ENCODE data around the gene ABHD8. TPM values are rescaled to one million over a fixed set of nuclear protein-coding genes. Genes with fewer than 3 reads are reported as not detected.

The ABHD8 gene
- total and polyA plus RNA-seq, 2 of the 13 experiments (the other 11 are each of a cell fraction or from before 2014, with no cell fraction given): 6.3 to 7.2 TPM

DNA sequence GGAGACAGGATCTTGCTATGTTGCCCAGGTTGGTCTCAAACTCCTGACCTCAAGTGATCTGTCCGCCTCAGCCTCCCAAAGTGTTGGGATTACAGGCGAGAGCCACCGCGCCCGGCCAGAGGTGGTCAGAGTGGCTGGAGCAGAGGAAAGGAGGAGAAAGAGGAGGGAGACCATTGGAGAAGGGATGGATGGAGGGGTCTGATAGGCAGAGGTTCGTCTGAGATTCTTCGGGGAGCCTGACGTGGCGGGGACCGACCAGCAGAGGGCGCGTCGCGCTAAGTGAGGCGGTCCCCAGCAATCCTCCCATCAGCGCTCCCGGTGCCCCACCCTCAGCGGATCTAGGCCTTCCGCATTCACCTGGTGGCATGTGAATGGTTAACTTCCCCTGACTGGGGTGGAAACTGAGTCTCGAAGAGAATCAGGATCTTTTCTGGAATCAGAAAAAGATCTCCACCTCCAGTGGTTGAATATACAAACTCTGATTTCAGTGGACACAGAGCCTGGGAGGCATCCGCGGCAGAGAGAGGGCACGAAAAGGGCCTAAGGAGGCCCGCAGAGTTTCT is 43.0 kb upstream of the ABHD8 start (continued):
- TF ChIP-seq ZNF17 (CRISPR knock-in tag; IDR thresholded peaks at IDR 0.05) (no peak), ZNF703 (CRISPR knock-in tag; IDR thresholded peaks at IDR 0.05; ENCODE audit: borderline replicate concordance) (no peak), ZNF747 (CRISPR knock-in tag; IDR thresholded peaks at IDR 0.05; ENCODE audit: borderline replicate concordance) (no peak), PRPF4 (IDR thresholded peaks at IDR 0.05; ENCODE audit: low read depth, low read length, poor library complexity, severe bottlenecking) (no peak), ZC3H13 (CRISPR knock-in tag; IDR thresholded peaks at IDR 0.05) (no peak), ZNF788 (CRISPR knock-in tag; IDR thresholded peaks at IDR 0.05; ENCODE audit: borderline replicate concordance) (peak; percentile 36; the same call in 1 of the 2 replicates), MAZ (IDR thresholded peaks at IDR 0.05; ENCODE audit: borderline replicate concordance, low read depth, low read length) (peak; percentile 32; the same call in 1 of the 2 replicates), MAZ (CRISPR knock-in tag; IDR thresholded peaks at IDR 0.05; ENCODE audit: low read depth) (peak; percentile 69), LCORL (IDR thresholded peaks at IDR 0.05) (no peak), LCORL (CRISPR knock-in tag; IDR thresholded peaks at IDR 0.05) (no peak), SAP130 (CRISPR knock-in tag; IDR thresholded peaks at IDR 0.05; ENCODE audit: low read depth) (peak; percentile 42; the same call in 1 of the 2 replicates), FOSL2 (CRISPR knock-in tag; IDR thresholded peaks at IDR 0.05) (peak; percentile 35; the same call in 1 of the 2 replicates), ZFP36 (IDR thresholded peaks at IDR 0.05; ENCODE audit: borderline replicate concordance, low read depth, low read length, partially characterized antibody) (no peak), SP140L (CRISPR knock-in tag; IDR thresholded peaks at IDR 0.05; ENCODE audit: borderline replicate concordance) (no peak), DPF2 (CRISPR knock-in tag; IDR thresholded peaks at IDR 0.05; ENCODE audit: borderline replicate concordance, low read depth) (no peak), MXD4 (CRISPR knock-in tag; IDR thresholded peaks at IDR 0.05) (no peak), ISX (CRISPR knock-in tag; conservative IDR thresholded peaks at IDR 0.05) (no peak), ZNF83 (CRISPR knock-in tag; IDR thresholded peaks at IDR 0.05; ENCODE audit: borderline replicate concordance) (no peak), RFX3 (CRISPR knock-in tag; IDR thresholded peaks at IDR 0.05) (no peak), ZBTB3 (CRISPR knock-in tag; IDR thresholded peaks at IDR 0.05; ENCODE audit: borderline replicate concordance, low read depth) (no peak), ZNF512 (CRISPR knock-in tag; IDR thresholded peaks at IDR 0.05) (no peak), ZNF296 (CRISPR knock-in tag; conservative IDR thresholded peaks at IDR 0.05) (no peak), ZFP41 (CRISPR knock-in tag; IDR thresholded peaks at IDR 0.05; ENCODE audit: borderline replicate concordance) (no peak), NFIC (IDR thresholded peaks at IDR 0.05; ENCODE audit: low read length) (no peak), NFKBIZ (CRISPR knock-in tag; IDR thresholded peaks at IDR 0.05) (0 out of 2 replicates have a peak, but pooled peaks have one; percentile 21)
- TF ChIP-seq, protein P1, sequence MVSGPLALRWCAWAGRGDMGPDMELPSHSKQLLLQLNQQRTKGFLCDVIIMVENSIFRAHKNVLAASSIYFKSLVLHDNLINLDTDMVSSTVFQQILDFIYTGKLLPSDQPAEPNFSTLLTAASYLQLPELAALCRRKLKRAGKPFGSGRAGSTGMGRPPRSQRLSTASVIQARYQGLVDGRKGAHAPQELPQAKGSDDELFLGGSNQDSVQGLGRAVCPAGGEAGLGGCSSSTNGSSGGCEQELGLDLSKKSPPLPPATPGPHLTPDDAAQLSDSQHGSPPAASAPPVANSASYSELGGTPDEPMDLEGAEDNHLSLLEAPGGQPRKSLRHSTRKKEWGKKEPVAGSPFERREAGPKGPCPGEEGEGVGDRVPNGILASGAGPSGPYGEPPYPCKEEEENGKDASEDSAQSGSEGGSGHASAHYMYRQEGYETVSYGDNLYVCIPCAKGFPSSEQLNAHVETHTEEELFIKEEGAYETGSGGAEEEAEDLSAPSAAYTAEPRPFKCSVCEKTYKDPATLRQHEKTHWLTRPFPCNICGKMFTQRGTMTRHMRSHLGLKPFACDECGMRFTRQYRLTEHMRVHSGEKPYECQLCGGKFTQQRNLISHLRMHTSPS (CRISPR knock-in tag; IDR thresholded peaks at IDR 0.05; ENCODE audit: low read depth): no peak
- TF ChIP-seq, protein P2, sequence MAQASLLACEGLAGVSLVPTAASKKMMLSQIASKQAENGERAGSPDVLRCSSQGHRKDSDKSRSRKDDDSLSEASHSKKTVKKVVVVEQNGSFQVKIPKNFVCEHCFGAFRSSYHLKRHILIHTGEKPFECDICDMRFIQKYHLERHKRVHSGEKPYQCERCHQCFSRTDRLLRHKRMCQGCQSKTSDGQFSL (CRISPR knock-in tag; IDR thresholded peaks at IDR 0.05): no peak
- TF ChIP-seq, protein P3, sequence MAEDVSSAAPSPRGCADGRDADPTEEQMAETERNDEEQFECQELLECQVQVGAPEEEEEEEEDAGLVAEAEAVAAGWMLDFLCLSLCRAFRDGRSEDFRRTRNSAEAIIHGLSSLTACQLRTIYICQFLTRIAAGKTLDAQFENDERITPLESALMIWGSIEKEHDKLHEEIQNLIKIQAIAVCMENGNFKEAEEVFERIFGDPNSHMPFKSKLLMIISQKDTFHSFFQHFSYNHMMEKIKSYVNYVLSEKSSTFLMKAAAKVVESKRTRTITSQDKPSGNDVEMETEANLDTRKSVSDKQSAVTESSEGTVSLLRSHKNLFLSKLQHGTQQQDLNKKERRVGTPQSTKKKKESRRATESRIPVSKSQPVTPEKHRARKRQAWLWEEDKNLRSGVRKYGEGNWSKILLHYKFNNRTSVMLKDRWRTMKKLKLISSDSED (CRISPR knock-in tag; IDR thresholded peaks at IDR 0.05): no peak
